Stimulated activated naive B cell treated with anti-CD40 and anti-IgM and Interleukin-4, amounts not matched to agents 10 μg/mL and 1 μg/mL and 100 μg/mL, for 72 hours (primary cell): ENCODE data around the gene CEP78.
"Not testable (repeated sequence)": the region's sequence is repeated elsewhere in the genome, so short reads cannot be mapped to it uniquely, and the experiment has no call there.

Source experiments
- ATAC-seq, 2 donors: fragments of 150-1000 bp; cut with Tn5 transposase; replicated peaks; 2 replicates each; pipeline ENCODE4 v1.10.0; 2021; ENCODE audit warnings: moderate library complexity in 1 of 2
- DNase-seq: peaks from one replicate; pipeline ENCODE4 v3.0.0; 2021
- H3K27ac Mint-ChIP-seq: one replicate; pipeline ENCODE4 v1.8.0; 2022; ENCODE audit warnings: mild to moderate bottlenecking, mixed read lengths
- H3K27me3 Mint-ChIP-seq, 2 donors: one replicate each; pipeline ENCODE4 v1.8.0; 2022; ENCODE audit warnings: mixed read lengths in 2 of 2
- H3K36me3 Mint-ChIP-seq, 2 donors: one replicate each; pipeline ENCODE4 v1.8.0; 2022; ENCODE audit warnings: mixed read lengths in 2 of 2, mild to moderate bottlenecking in 1 of 2
- H3K4me1 Mint-ChIP-seq, 2 donors: one replicate each; pipeline ENCODE4 v1.8.0; 2022; ENCODE audit warnings: mixed read lengths in 2 of 2, mild to moderate bottlenecking in 1 of 2
- H3K4me3 Mint-ChIP-seq, 2 donors: one replicate each; pipeline ENCODE4 v1.8.0; 2022; ENCODE audit warnings: mild to moderate bottlenecking in 2 of 2, mixed read lengths in 2 of 2, moderate library complexity in 1 of 2
- H3K9me3 Mint-ChIP-seq, 2 donors: one replicate each; pipeline ENCODE4 v1.8.0; 2022; ENCODE audit warnings: mixed read lengths in 2 of 2, mild to moderate bottlenecking in 1 of 2

CEP78 gene

GRCh38 chr9:78235762-78236550, at the start of gene CEP78:
Gene CEP78 (plus strand): TSS chr9:78236075. CDS start chr9:78236351, 276 bp downstream.
- peak within 1 kb of the TSS; percentile 96 for H3K27ac Mint-ChIP-seq
- H3K4me3 Mint-ChIP-seq, result peak within 1 kb of the TSS; percentile 93 to 96
- ATAC-seq (peak; percentile 96 to 97), DNase-seq (peak; percentile 87)
- peaks cover 0 to 2% of the 10 kb centered on the region in 2 donors for H3K9me3 Mint-ChIP-seq
- no peaks in the 10 kb centered on the region for H3K27me3 Mint-ChIP-seq
- H3K36me3 Mint-ChIP-seq, result peaks cover 17 to 26% of the 10 kb centered on the region in 2 donors
- H3K4me1 Mint-ChIP-seq, result peaks cover 18 to 20% of the 10 kb centered on the region in 2 donors

GRCh38 chr9:78187763-78188484, 48.0 kb upstream of the CEP78 start:
- no peak overlapping the region for H3K27ac Mint-ChIP-seq
- no peaks in the 10 kb centered on the region for H3K36me3 Mint-ChIP-seq
- no peaks in the 10 kb centered on the region for H3K9me3 Mint-ChIP-seq
- ATAC-seq (no peak), DNase-seq (no peak)
- peaks cover 10 to 17% of the 10 kb centered on the region in 2 donors for H3K4me1 Mint-ChIP-seq
- H3K27me3 Mint-ChIP-seq, result peaks cover 0 to 3% of the 10 kb centered on the region in 2 donors
- no peak overlapping the region for H3K4me3 Mint-ChIP-seq

GRCh38 chr9:78188594-78188993, 47.3 kb upstream of the CEP78 start:
- no peak for ATAC-seq
- H3K4me3 Mint-ChIP-seq, result no peak overlapping the region
- H3K36me3 Mint-ChIP-seq, result no peaks in the 10 kb centered on the region
- no peaks in the 10 kb centered on the region for H3K27me3 Mint-ChIP-seq
- no peaks in the 10 kb centered on the region for H3K9me3 Mint-ChIP-seq
- no peak overlapping the region for H3K27ac Mint-ChIP-seq
- no peak for DNase-seq
- H3K4me1 Mint-ChIP-seq, result peaks cover 10 to 22% of the 10 kb centered on the region in 2 donors

GRCh38 chr9:78189001-78189400, 46.9 kb upstream of the CEP78 start:
- DNase-seq (no peak), ATAC-seq (no peak)
- Mint-ChIP-seq H3K4me1 (peaks cover 12 to 26% of the 10 kb centered on the region in 2 donors), H3K4me3 (no peak overlapping the region), H3K9me3 (no peaks in the 10 kb centered on the region), H3K27ac (no peak overlapping the region), H3K36me3 (no peaks in the 10 kb centered on the region), H3K27me3 (no peaks in the 10 kb centered on the region)

GRCh38 chr9:78189461-78189860, 46.4 kb upstream of the CEP78 start:
- DNase-seq (no peak), ATAC-seq (no peak)
- Mint-ChIP-seq H3K4me3 (no peak overlapping the region), H3K9me3 (no peaks in the 10 kb centered on the region), H3K27ac (no peak overlapping the region), H3K36me3 (peaks cover 0 to 1% of the 10 kb centered on the region in 2 donors), H3K27me3 (no peaks in the 10 kb centered on the region), H3K4me1 (peaks cover 16 to 31% of the 10 kb centered on the region in 2 donors)

GRCh38 chr9:78191931-78192330, 43.9 kb upstream of the CEP78 start:
- no peak for ATAC-seq
- H3K4me3 Mint-ChIP-seq, result no peak overlapping the region
- H3K9me3 Mint-ChIP-seq, result peaks cover 0 to 1% of the 10 kb centered on the region in 2 donors
- no peak for DNase-seq
- H3K27ac Mint-ChIP-seq, result no peak overlapping the region
- H3K27me3 Mint-ChIP-seq, result no peaks in the 10 kb centered on the region
- H3K4me1 Mint-ChIP-seq, result peaks cover 26 to 52% of the 10 kb centered on the region in 2 donors
- peaks cover 0 to 1% of the 10 kb centered on the region in 2 donors for H3K36me3 Mint-ChIP-seq

- no peaks in the 10 kb centered on the region for H3K27me3 Mint-ChIP-seq
These were observed 39.6 kb upstream of the CEP78 start for GRCh38 chr9:78196258-78196657.

GRCh38 chr9:78201158-78201777, 34.6 kb upstream of the CEP78 start:
- DNase-seq, result peak; percentile 14
- H3K9me3 Mint-ChIP-seq, result peaks cover 26 to 29% of the 10 kb centered on the region in 2 donors
- H3K4me1 Mint-ChIP-seq, result peaks cover 20 to 41% of the 10 kb centered on the region in 2 donors
- H3K36me3 Mint-ChIP-seq, result peaks cover 16 to 32% of the 10 kb centered on the region in 2 donors
- H3K27me3 Mint-ChIP-seq, H3K27ac Mint-ChIP-seq: not testable (repeated sequence)
- peak overlapping the region in 1 of 2 donors; percentile 22 for H3K4me3 Mint-ChIP-seq
- ATAC-seq, result peak; percentile 63 to 80

More at GRCh38 chr9:78196258-78196657, 39.6 kb upstream of the CEP78 start:
- peak overlapping the region; percentile 3 to 26 for H3K4me3 Mint-ChIP-seq
- no peak overlapping the region for H3K27ac Mint-ChIP-seq
- peaks cover 6 to 9% of the 10 kb centered on the region in 2 donors for H3K9me3 Mint-ChIP-seq
- DNase-seq, result no peak
- peaks cover 24 to 56% of the 10 kb centered on the region in 2 donors for H3K4me1 Mint-ChIP-seq
- peak; percentile 56 to 78 for ATAC-seq
- peaks cover 1 to 4% of the 10 kb centered on the region in 2 donors for H3K36me3 Mint-ChIP-seq

- H3K4me3 Mint-ChIP-seq, result no peak overlapping the region
- peaks cover 17% of the 10 kb centered on the region in 2 donors for H3K9me3 Mint-ChIP-seq
- H3K27me3 Mint-ChIP-seq, result no peaks in the 10 kb centered on the region
- H3K4me1 Mint-ChIP-seq, result peaks cover 13 to 20% of the 10 kb centered on the region in 2 donors
- DNase-seq, result no peak
- ATAC-seq, result no peak
- peaks cover 9 to 20% of the 10 kb centered on the region in 2 donors for H3K36me3 Mint-ChIP-seq
- no peak overlapping the region for H3K27ac Mint-ChIP-seq
These were observed 28.6 kb upstream of the CEP78 start for GRCh38 chr9:78207319-78207718.

GRCh38 chr9:78207901-78208300, 28.0 kb upstream of the CEP78 start:
- Mint-ChIP-seq H3K9me3 (peaks cover 15 to 16% of the 10 kb centered on the region in 2 donors), H3K36me3 (peaks cover 7 to 17% of the 10 kb centered on the region in 2 donors), H3K27me3 (no peaks in the 10 kb centered on the region), H3K27ac (no peak overlapping the region), H3K4me3 (no peak overlapping the region), H3K4me1 (peaks cover 13 to 22% of the 10 kb centered on the region in 2 donors)
- no peak for DNase-seq
- no peak for ATAC-seq

- H3K27me3 Mint-ChIP-seq, result no peaks in the 10 kb centered on the region
These were observed 26.7 kb upstream of the CEP78 start for GRCh38 chr9:78209127-78209526.

GRCh38 chr9:78210841-78211301, 25.0 kb upstream of the CEP78 start:
- no peaks in the 10 kb centered on the region for H3K36me3 Mint-ChIP-seq
- peaks cover 15 to 22% of the 10 kb centered on the region in 2 donors for H3K4me1 Mint-ChIP-seq
- H3K4me3 Mint-ChIP-seq, result no peak overlapping the region
- no peak overlapping the region for H3K27ac Mint-ChIP-seq
- no peaks in the 10 kb centered on the region for H3K27me3 Mint-ChIP-seq
- H3K9me3 Mint-ChIP-seq, result peaks cover 0 to 2% of the 10 kb centered on the region in 2 donors
- ATAC-seq, result peak; percentile 85 to 91
- no peak for DNase-seq

More at GRCh38 chr9:78209127-78209526, 26.7 kb upstream of the CEP78 start:
- Mint-ChIP-seq H3K36me3 (peaks cover under 1 to 5% of the 10 kb centered on the region in 2 donors), H3K4me3 (no peak overlapping the region), H3K27ac (no peak overlapping the region), H3K9me3 (peaks cover 5 to 7% of the 10 kb centered on the region in 2 donors), H3K4me1 (peaks cover 15 to 22% of the 10 kb centered on the region in 2 donors)
- ATAC-seq (no peak), DNase-seq (no peak)

- no peak overlapping the region for H3K4me3 Mint-ChIP-seq
- no peak overlapping the region for H3K27ac Mint-ChIP-seq
- ATAC-seq, result no peak
- no peaks in the 10 kb centered on the region for H3K9me3 Mint-ChIP-seq
- DNase-seq, result no peak
- H3K4me1 Mint-ChIP-seq, result peaks cover 15 to 22% of the 10 kb centered on the region in 2 donors
- H3K36me3 Mint-ChIP-seq, result no peaks in the 10 kb centered on the region
- no peaks in the 10 kb centered on the region for H3K27me3 Mint-ChIP-seq
These were observed 23.0 kb upstream of the CEP78 start for GRCh38 chr9:78212868-78213267.

GRCh38 chr9:78213712-78214111, 22.2 kb upstream of the CEP78 start:
- H3K27ac Mint-ChIP-seq, result no peak overlapping the region
- H3K36me3 Mint-ChIP-seq, result no peaks in the 10 kb centered on the region
- no peaks in the 10 kb centered on the region for H3K27me3 Mint-ChIP-seq
- no peak overlapping the region for H3K4me3 Mint-ChIP-seq
- H3K9me3 Mint-ChIP-seq, result no peaks in the 10 kb centered on the region
- ATAC-seq (peak in 1 of 2 donors; percentile 47), DNase-seq (no peak)
- H3K4me1 Mint-ChIP-seq, result peaks cover 15 to 22% of the 10 kb centered on the region in 2 donors
